HTR-8/SVneo (cell line): Measurements from ENCODE around the gene KRT79.
A peak's percentile ranks its signal among the peaks of the same experiment; 100 is the strongest.
"Not testable (repeated sequence)": the region's sequence is repeated elsewhere in the genome, so short reads cannot be mapped to it uniquely, and the experiment has no call there.

Experiments
- DNase-seq: peaks from one replicate; pipeline ENCODE4 v3.0.0; 2011; ENCODE audit warnings: low spot score, mixed read lengths; ENCODE audit not compliant: insufficient read length
- FAIRE-seq: peaks from 2 replicates; lab custom pipeline; 2011; peaks lifted over from hg19 to GRCh38; lab: Jason Lieb, UNC

Gene KRT79

GRCh38 chr12:52833922-52834726 lies at the start of gene KRT79:
TSS of gene KRT79 (minus strand) at chr12:52834311. CDS start at chr12:52834260, 51 bp downstream.
- DNase-seq (no peak), FAIRE-seq (no peak)

- DNase-seq, FAIRE-seq: not testable (repeated sequence)
These were observed 46.4 kb upstream of the KRT79 start for GRCh38 chr12:52880499-52880898.

GRCh38 chr12:52879394-52880351 lies 45.6 kb upstream of the KRT79 start:
- FAIRE-seq (no peak), DNase-seq (peak; percentile 82)

GRCh38 chr12:52878507-52879393 lies 44.6 kb upstream of the KRT79 start:
- FAIRE-seq (no peak), DNase-seq (no peak)

- DNase-seq: no peak
- FAIRE-seq: no peak
These were observed 43.1 kb upstream of the KRT79 start for GRCh38 chr12:52877242-52877641.

- DNase-seq: no peak
- no peak for FAIRE-seq
These were observed 42.3 kb upstream of the KRT79 start for GRCh38 chr12:52876372-52876771.

GRCh38 chr12:52874573-52875435 lies 40.7 kb upstream of the KRT79 start:
- FAIRE-seq (no peak), DNase-seq (no peak)

GRCh38 chr12:52873832-52874572 lies 39.9 kb upstream of the KRT79 start:
- DNase-seq (peak; percentile 92), FAIRE-seq (peak; percentile 42)

- DNase-seq: no peak
These were observed 39.4 kb upstream of the KRT79 start for GRCh38 chr12:52873513-52873831.

GRCh38 chr12:52872644-52873389 lies 38.7 kb upstream of the KRT79 start:
- FAIRE-seq: no peak
- no peak for DNase-seq

More at GRCh38 chr12:52873513-52873831, 39.4 kb upstream of the KRT79 start:
- peak; percentile 49 for FAIRE-seq

GRCh38 chr12:52871291-52872039 lies 37.4 kb upstream of the KRT79 start:
- FAIRE-seq: no peak
- peak; percentile 54 for DNase-seq

GRCh38 chr12:52870361-52871290 lies 36.5 kb upstream of the KRT79 start:
- no peak for FAIRE-seq
- DNase-seq: peak; percentile 68

- no peak for DNase-seq
- no peak for FAIRE-seq
These were observed 33.5 kb upstream of the KRT79 start for GRCh38 chr12:52867642-52868041.

GRCh38 chr12:52867152-52867551 lies 33.0 kb upstream of the KRT79 start:
- FAIRE-seq (peak; percentile 38), DNase-seq (no peak)

- FAIRE-seq (peak; percentile 13), DNase-seq (peak; percentile 81)
These were observed 31.2 kb upstream of the KRT79 start for GRCh38 chr12:52865090-52865944.
